ENCODE measurements around the gene SCARF1.
A peak's percentile ranks its signal among the peaks of the same experiment; 100 is the strongest.

The SCARF1 gene

GRCh38 chr17:1598399-1599095 is 47.0 kb downstream of the SCARF1 start:
- no peaks in the 10 kb centered on the region for H4K20me1 ChIP-seq (ENCODE audit: insufficient read depth)
- H3K36me3 ChIP-seq (ENCODE audit: insufficient read depth), result no peaks in the 10 kb centered on the region
- no peak overlapping the region for H3K4me3 ChIP-seq (IDR thresholded peaks at IDR 0.05; ENCODE audit: insufficient read depth, low read depth, low read length)
- H3K4me2 ChIP-seq, result no peak overlapping the region
- no peaks in the 10 kb centered on the region for H3K79me2 ChIP-seq (ENCODE audit: insufficient read depth, low read depth)
- no peak overlapping the region for H3K27ac ChIP-seq
- TF ChIP-seq CTCF (conservative IDR thresholded peaks at IDR 0.05; ENCODE audit: low read depth, low read length), result no peak
- H2AFZ ChIP-seq (ENCODE audit: low read depth), result no peak overlapping the region
- peaks cover 18% of the 10 kb centered on the region for H3K4me1 ChIP-seq (ENCODE audit: low read depth, poor library complexity, severe bottlenecking)
- no peak overlapping the region for H3K9ac ChIP-seq
- H3K27me3 ChIP-seq (ENCODE audit: insufficient read depth, low read depth), result no peaks in the 10 kb centered on the region

- Histone ChIP-seq H3K27ac (no peak overlapping the region), H3K36me3 (ENCODE audit: insufficient read depth) (no peaks in the 10 kb centered on the region), H3K79me2 (ENCODE audit: insufficient read depth, low read depth) (no peaks in the 10 kb centered on the region), H4K20me1 (ENCODE audit: insufficient read depth) (no peaks in the 10 kb centered on the region), H2AFZ (ENCODE audit: low read depth) (no peak overlapping the region), H3K4me3 (IDR thresholded peaks at IDR 0.05; ENCODE audit: insufficient read depth, low read depth, low read length) (no peak overlapping the region), H3K4me2 (no peak overlapping the region), H3K27me3 (ENCODE audit: insufficient read depth, low read depth) (no peaks in the 10 kb centered on the region), H3K9ac (no peak overlapping the region), H3K4me1 (ENCODE audit: low read depth, poor library complexity, severe bottlenecking) (peaks cover 25% of the 10 kb centered on the region)
- TF ChIP-seq CTCF (conservative IDR thresholded peaks at IDR 0.05; ENCODE audit: low read depth, low read length), result no peak
Observed at GRCh38 chr17:1597861-1598342, 47.6 kb downstream of the SCARF1 start.

DNA sequence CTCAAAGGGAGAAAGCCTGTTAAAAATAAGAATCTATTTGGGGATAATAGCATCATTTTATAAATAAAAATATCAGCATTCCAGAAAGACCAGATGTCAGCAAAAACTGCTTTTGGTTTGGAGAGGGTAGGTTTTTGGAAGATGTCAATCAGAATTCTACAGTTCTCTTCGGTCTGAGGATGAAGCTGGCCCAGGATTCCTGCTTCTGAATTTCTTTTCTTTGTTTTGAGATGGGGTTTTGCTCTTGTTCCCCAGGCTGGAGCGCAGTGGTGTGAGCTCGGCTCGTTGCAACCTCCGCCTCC is 52.0 kb downstream of the SCARF1 start:
- Histone ChIP-seq H3K27ac (peak overlapping the region; percentile 76), H3K36me3 (ENCODE audit: insufficient read depth) (no peaks in the 10 kb centered on the region), H3K79me2 (ENCODE audit: insufficient read depth, low read depth) (no peaks in the 10 kb centered on the region), H2AFZ (ENCODE audit: low read depth) (peak overlapping the region; percentile 61; the same call in 1 of the 2 replicates), H4K20me1 (ENCODE audit: insufficient read depth) (no peaks in the 10 kb centered on the region), H3K4me3 (IDR thresholded peaks at IDR 0.05; ENCODE audit: insufficient read depth, low read depth, low read length) (no peak overlapping the region), H3K4me2 (peak overlapping the region; percentile 93), H3K9ac (peak overlapping the region; percentile 47), H3K4me1 (ENCODE audit: low read depth, poor library complexity, severe bottlenecking) (peaks cover 59% of the 10 kb centered on the region), H3K27me3 (ENCODE audit: insufficient read depth, low read depth) (no peaks in the 10 kb centered on the region)
- no peak for TF ChIP-seq CTCF (conservative IDR thresholded peaks at IDR 0.05; ENCODE audit: low read depth, low read length)

DNA sequence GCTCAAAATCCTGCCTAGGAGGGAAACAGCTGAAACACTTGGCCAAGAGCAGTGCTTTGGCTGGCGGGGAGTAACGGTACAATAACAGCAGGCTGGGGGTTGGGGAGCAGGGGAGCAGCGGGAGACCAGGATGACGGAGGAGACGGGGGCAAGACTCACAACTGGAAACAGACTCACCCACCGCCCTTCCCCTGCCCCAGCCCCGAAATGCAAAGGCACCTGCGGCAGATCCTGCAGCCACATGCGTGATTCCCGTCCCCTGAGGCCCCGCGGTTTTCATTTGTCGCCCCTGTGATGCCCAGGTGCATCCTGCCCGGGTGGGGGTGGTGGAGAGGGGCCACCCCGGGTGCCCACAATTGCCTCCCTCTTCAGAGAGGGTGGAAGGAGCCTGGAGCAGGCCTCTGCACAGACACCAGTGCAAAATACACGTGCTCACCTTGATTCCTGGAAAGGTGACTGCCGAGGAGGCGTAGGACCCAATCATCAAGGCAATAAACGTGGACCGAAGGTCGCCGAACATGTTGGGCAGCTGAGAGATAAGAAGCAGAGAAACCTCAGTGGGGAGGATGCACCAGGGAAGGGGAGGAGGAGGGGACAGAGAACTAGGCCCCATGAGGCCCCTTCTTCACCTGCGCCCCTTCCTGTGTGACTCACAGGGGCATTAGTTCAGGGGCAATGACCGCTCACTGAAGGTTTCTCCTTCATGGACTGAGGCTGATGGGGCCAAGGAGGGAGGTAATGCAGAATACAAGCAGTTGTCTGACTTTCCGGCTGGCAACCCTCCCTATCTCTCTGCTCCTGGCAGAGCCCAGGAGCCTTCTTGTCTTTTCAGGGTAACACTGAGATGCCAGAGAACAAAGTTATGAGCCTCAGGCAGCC is 52.5 kb downstream of the SCARF1 start:
- Histone ChIP-seq H3K27me3 (ENCODE audit: insufficient read depth, low read depth) (no peaks in the 10 kb centered on the region), H4K20me1 (ENCODE audit: insufficient read depth) (no peaks in the 10 kb centered on the region), H3K4me2 (peak overlapping the region; percentile 93), H3K4me3 (IDR thresholded peaks at IDR 0.05; ENCODE audit: insufficient read depth, low read depth, low read length) (no peak overlapping the region), H3K79me2 (ENCODE audit: insufficient read depth, low read depth) (no peaks in the 10 kb centered on the region), H3K4me1 (ENCODE audit: low read depth, poor library complexity, severe bottlenecking) (peaks cover 59% of the 10 kb centered on the region), H2AFZ (ENCODE audit: low read depth) (peak overlapping the region; percentile 61; the same call in 1 of the 2 replicates), H3K9ac (peak overlapping the region; percentile 47), H3K27ac (peak overlapping the region; percentile 76), H3K36me3 (ENCODE audit: insufficient read depth) (no peaks in the 10 kb centered on the region)
- TF ChIP-seq CTCF (conservative IDR thresholded peaks at IDR 0.05; ENCODE audit: low read depth, low read length), result no peak

Data from KMS-11 (cell line).